Left lung (tissue), 10 donors: ENCODE measurements around the gene KNCN. TPM values are rescaled to one million over a fixed set of nuclear protein-coding genes. Genes with fewer than 3 reads are reported as not detected.

Experiments used
- ATAC-seq: fragments of 200-7000 bp; cut with Tn5 transposase; one replicate; pipeline ENCODE4 v1.9.1; 2020; ENCODE audit warnings: moderate library complexity
- DNase-seq, 4 donors: peaks; one replicate each; pipeline ENCODE4 v3.0.0-alpha.2; 2013 to 2020
- H3K27ac ChIP-seq, 2 donors: fragments of 200-600 bp; sonication (generic) in 1 of 2; one replicate each; pipeline versions ENCODE4 v1.5.0 to v1.8.0; 2020 to 2021
- H3K27me3 ChIP-seq, 2 donors: fragments of 200-600 bp; sonication (generic) in 1 of 2; one replicate each; pipeline versions ENCODE4 v1.5.0 to v1.8.0; 2020 to 2021
- H3K36me3 ChIP-seq, 2 donors: fragments of 200-600 bp; sonication (generic) in 1 of 2; one replicate each; pipeline versions ENCODE4 v1.5.0 to v1.8.0; 2020 to 2021
- H3K4me1 ChIP-seq, 2 donors: fragments of 200-600 bp; one replicate each; pipeline ENCODE4 v1.8.0; 2021
- H3K4me3 ChIP-seq, 2 donors: fragments of 200-600 bp; sonication (generic) in 1 of 2; one replicate each; pipeline versions ENCODE4 v1.5.0 to v1.8.0; 2020 to 2021; ENCODE audit warnings: mild to moderate bottlenecking in 1 of 2
- H3K9me3 ChIP-seq, 2 donors: fragments of 200-600 bp; sonication (generic) in 1 of 2; one replicate each; pipeline versions ENCODE4 v1.5.0 to v1.8.0; 2020 to 2021
- intact Hi-C, 2 donors: fragments of 100-400 bp; cut with DNase I; formaldehyde crosslinking; loops; one replicate each; pipeline versions ENCODE4 v1.11.2 to v1.14.2; 2022
- polyA plus RNA-seq, 6 donors: library from polyadenylated mRNA; unstranded; fragments of 120-200 nt; gene quantifications; one replicate each; pipeline ENCODE4 v1.2.1, GENCODE V29; 2013; ENCODE audit not compliant: insufficient read length in 6 of 6
- total RNA-seq, 2 donors: library from RNA; stranded (reverse); fragmentation: NEBNext Ultra II Directional; extraction: Animal tissue kit (Norgen Biotek cat#: 25700); gene quantifications; one replicate each; pipeline ENCODE4 v1.2.1, GENCODE V29; 2021
- TF ChIP-seq, protein P1 (sequence below), 2 donors: fragments of 200-600 bp; sonication (generic) in 1 of 2; IDR thresholded peaks; one replicate each; pipeline versions ENCODE4 v1.5.0 to v1.8.0; 2021; ENCODE audit warnings: antibody characterized with exemption in 2 of 2
- donor health status: DM: no; HTN: yes; CAD: no.
- donor health status: DM: no; HTN: no; CAD: no.

Gene KNCN
- total and polyA plus RNA-seq, 8 donors, result 0.07 to 0.34 (median 0.20) TPM; not detected in 5

DNA sequence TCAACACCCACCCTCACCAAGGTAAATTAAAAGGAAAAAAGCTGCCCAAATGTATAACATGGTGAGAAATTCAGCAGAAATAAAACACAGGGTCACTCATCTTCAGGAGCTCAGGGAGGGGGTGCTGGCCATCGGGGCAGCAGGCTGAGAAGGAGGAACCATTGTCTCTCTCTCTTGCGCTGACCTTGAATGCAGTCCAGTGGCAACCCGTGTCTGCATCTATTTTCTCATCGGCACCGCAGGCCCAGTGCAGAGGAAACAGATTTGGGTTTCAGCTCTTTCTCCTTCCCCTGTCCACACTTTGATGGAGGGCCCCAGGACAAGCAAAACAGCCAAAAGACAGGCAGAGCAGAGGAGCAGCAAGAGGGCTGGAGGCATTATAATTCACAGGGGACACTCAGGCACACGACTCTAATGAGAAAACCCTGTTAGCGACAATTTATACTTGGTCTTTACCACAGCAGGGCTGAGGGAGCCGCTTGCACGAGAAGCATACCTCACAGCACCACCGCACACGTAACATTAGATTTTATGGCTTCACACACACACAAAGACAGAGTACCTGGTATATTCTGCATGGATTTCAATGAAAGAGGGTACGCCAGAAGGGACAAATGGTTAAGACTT lies 34.0 kb upstream of the KNCN start:
- Histone ChIP-seq H3K4me1 (peaks cover 8 to 78% of the 10 kb centered on the region in 2 donors), H3K4me3 (no peak overlapping the region), H3K27ac (peak overlapping the region in 1 of 2 donors; percentile 3), H3K27me3 (no peaks in the 10 kb centered on the region), H3K36me3 (peaks cover 0 to 78% of the 10 kb centered on the region in 2 donors), H3K9me3 (no peaks in the 10 kb centered on the region)
- TF ChIP-seq, protein P1, sequence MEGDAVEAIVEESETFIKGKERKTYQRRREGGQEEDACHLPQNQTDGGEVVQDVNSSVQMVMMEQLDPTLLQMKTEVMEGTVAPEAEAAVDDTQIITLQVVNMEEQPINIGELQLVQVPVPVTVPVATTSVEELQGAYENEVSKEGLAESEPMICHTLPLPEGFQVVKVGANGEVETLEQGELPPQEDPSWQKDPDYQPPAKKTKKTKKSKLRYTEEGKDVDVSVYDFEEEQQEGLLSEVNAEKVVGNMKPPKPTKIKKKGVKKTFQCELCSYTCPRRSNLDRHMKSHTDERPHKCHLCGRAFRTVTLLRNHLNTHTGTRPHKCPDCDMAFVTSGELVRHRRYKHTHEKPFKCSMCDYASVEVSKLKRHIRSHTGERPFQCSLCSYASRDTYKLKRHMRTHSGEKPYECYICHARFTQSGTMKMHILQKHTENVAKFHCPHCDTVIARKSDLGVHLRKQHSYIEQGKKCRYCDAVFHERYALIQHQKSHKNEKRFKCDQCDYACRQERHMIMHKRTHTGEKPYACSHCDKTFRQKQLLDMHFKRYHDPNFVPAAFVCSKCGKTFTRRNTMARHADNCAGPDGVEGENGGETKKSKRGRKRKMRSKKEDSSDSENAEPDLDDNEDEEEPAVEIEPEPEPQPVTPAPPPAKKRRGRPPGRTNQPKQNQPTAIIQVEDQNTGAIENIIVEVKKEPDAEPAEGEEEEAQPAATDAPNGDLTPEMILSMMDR (IDR thresholded peaks at IDR 0.05), result no peak
- intact Hi-C loops, result no loop called here
- DNase-seq, result no peak
- ATAC-seq, result no peak

DNA sequence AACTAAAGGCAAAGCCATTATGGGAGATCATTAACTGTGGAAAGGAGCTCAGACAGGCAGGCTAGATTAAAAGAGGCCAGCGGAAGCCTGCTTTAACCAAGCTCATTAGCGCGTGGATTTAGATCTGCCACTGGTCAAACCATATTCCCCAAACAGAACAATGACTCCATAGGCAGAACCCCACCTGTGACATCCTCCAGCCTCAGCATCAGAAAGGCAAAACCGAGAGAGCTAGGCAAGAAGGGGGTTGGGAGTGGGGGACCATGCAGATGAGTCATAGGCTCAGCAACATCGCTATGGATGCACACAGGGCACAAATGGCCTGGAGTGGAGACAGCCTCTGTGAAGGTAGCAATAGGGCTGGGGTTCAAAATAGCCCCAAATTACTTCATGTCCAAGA lies 32.0 kb upstream of the KNCN start:
- peaks cover 0 to 79% of the 10 kb centered on the region in 2 donors for H3K36me3 ChIP-seq
- peaks cover 8 to 93% of the 10 kb centered on the region in 2 donors for H3K4me1 ChIP-seq
- H3K4me3 ChIP-seq, result no peak overlapping the region
- no peak for ATAC-seq
- intact Hi-C loops, result no loop called here
- TF ChIP-seq, protein P1 (IDR thresholded peaks at IDR 0.05), result no peak
- no peak for DNase-seq
- peak overlapping the region in 1 of 2 donors; percentile 88 for H3K27ac ChIP-seq
- no peaks in the 10 kb centered on the region for H3K27me3 ChIP-seq
- H3K9me3 ChIP-seq, result no peaks in the 10 kb centered on the region

DNA sequence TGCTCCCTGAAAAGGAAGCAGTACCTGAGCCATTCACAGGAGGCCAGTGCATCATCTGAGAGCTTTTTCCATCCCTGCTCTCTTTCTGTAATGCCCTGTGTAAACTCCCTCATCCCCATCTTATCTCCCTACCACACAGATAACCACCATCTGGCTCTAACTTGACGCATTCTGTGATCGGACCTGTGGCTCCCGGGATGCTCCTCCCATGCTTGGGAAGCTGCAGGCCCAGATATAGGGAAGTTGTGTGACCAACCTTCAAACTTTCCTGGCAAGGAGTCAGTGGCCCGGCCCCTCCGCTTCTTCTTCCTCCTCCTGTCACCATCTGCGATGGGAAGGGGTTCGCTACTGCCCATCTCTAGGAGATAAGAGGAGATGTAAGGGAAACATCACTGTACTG lies 31.5 kb upstream of the KNCN start:
- DNase-seq, result no peak
- H3K4me1 ChIP-seq, result peaks cover 8 to 94% of the 10 kb centered on the region in 2 donors
- TF ChIP-seq, protein P1 (IDR thresholded peaks at IDR 0.05), result no peak
- H3K36me3 ChIP-seq, result peaks cover 0 to 84% of the 10 kb centered on the region in 2 donors
- ATAC-seq, result no peak
- intact Hi-C loops, result no loop called here
- no peaks in the 10 kb centered on the region for H3K27me3 ChIP-seq
- H3K9me3 ChIP-seq, result no peaks in the 10 kb centered on the region
- no peak overlapping the region for H3K4me3 ChIP-seq
- H3K27ac ChIP-seq, result peak overlapping the region in 1 of 2 donors; percentile 88

DNA sequence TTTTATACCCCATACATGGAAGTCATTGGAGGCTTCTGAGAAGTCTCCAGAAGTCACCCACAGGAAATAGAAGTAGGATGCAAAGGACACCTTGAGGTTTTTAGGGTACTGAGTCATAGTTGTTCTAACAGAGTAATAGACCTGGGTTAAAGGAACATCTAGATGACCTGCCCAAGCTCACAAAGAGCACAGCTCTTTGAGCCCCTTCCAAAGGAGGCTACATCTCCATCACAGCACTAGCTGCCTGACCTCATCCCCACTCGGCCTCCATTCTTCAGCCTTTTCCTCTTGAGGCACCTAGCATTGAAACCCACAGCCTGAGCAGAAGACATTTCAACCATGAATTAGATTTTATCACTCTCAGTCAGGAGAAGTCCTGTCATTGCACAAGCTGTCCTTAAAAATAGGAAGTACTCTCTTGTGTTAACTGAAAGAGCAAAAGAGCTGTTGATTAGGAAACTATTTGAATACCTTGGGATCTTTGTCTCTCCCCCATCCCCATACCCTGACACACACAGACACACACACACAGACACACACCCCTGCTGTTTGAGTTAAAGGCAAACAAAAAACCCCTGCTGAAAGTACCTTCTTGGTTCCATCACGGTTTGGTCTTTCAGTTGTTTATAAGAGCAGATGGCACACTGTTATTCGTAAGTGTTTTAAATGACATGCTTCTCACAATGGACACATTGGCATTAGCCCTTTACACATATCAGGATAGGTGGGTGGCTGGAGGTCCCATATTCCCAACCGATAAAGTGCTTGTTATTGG lies 30.4 kb upstream of the KNCN start:
- intact Hi-C loops, result no loop called here
- Histone ChIP-seq H3K4me3 (no peak overlapping the region), H3K27ac (peak overlapping the region in 1 of 2 donors; percentile 88), H3K4me1 (peaks cover 8 to 83% of the 10 kb centered on the region in 2 donors), H3K27me3 (no peaks in the 10 kb centered on the region), H3K36me3 (peaks cover 0 to 84% of the 10 kb centered on the region in 2 donors), H3K9me3 (no peaks in the 10 kb centered on the region)
- peak; percentile 43 for ATAC-seq
- TF ChIP-seq, protein P1 (IDR thresholded peaks at IDR 0.05), result no peak
- DNase-seq, result no peak
